Mucosa of rectum (tissue), 2 donors: ENCODE data around the gene IFNG-AS1.

Experiments
- H3K27ac ChIP-seq, 2 donors: one replicate each; pipeline ENCODE4 v1.7.0; 2013; ENCODE audit warnings: inconsistent platforms in 2 of 2, low read depth in 2 of 2, low read length in 2 of 2
- H3K27me3 ChIP-seq, 2 donors: one replicate each; pipeline ENCODE4 v1.7.0; 2013; ENCODE audit warnings: low read length in 2 of 2; ENCODE audit not compliant: control insufficient read depth in 2 of 2, insufficient read depth in 2 of 2
- H3K36me3 ChIP-seq, 2 donors: one replicate each; pipeline ENCODE4 v1.7.0; 2013; ENCODE audit warnings: low read length in 2 of 2; ENCODE audit not compliant: control insufficient read depth in 2 of 2, insufficient read depth in 2 of 2
- H3K4me1 ChIP-seq, 2 donors: one replicate each; pipeline ENCODE4 v1.7.0; 2013; ENCODE audit warnings: low read length in 2 of 2, mild to moderate bottlenecking in 1 of 2; ENCODE audit not compliant: control insufficient read depth in 2 of 2, insufficient read depth in 2 of 2
- H3K4me3 ChIP-seq, 2 donors: one replicate each; pipeline ENCODE4 v1.7.0; 2013; ENCODE audit warnings: low read length in 2 of 2
- H3K9ac ChIP-seq, 2 donors: one replicate each; pipeline ENCODE4 v1.7.0; 2013; ENCODE audit warnings: low read length in 2 of 2, low read depth in 1 of 2, mild to moderate bottlenecking in 1 of 2
- H3K9me3 ChIP-seq, 2 donors: one replicate each; pipeline ENCODE4 v1.7.0; 2013; ENCODE audit warnings: low read length in 2 of 2; ENCODE audit not compliant: control insufficient read depth in 2 of 2
- donor health status: healthy.
- donor health status: Normal muscosa, but diverticular disease.

Gene IFNG-AS1

GRCh38 chr12:67966560-67966959 lies 22.7 kb upstream of the IFNG-AS1 start:
- H3K36me3 ChIP-seq, result no peaks in the 10 kb centered on the region
- H3K4me3 ChIP-seq, result no peak overlapping the region
- H3K27ac ChIP-seq, result no peak overlapping the region
- H3K27me3 ChIP-seq, result no peaks in the 10 kb centered on the region
- H3K9me3 ChIP-seq, result no peaks in the 10 kb centered on the region
- no peaks in the 10 kb centered on the region for H3K4me1 ChIP-seq
- no peak overlapping the region for H3K9ac ChIP-seq

GRCh38 chr12:67968321-67968720 lies 20.9 kb upstream of the IFNG-AS1 start:
- no peaks in the 10 kb centered on the region for H3K27me3 ChIP-seq
- H3K9me3 ChIP-seq, result no peaks in the 10 kb centered on the region
- no peaks in the 10 kb centered on the region for H3K4me1 ChIP-seq
- H3K4me3 ChIP-seq, result no peak overlapping the region
- H3K36me3 ChIP-seq, result no peaks in the 10 kb centered on the region
- H3K27ac ChIP-seq, result no peak overlapping the region
- no peak overlapping the region for H3K9ac ChIP-seq

DNA sequence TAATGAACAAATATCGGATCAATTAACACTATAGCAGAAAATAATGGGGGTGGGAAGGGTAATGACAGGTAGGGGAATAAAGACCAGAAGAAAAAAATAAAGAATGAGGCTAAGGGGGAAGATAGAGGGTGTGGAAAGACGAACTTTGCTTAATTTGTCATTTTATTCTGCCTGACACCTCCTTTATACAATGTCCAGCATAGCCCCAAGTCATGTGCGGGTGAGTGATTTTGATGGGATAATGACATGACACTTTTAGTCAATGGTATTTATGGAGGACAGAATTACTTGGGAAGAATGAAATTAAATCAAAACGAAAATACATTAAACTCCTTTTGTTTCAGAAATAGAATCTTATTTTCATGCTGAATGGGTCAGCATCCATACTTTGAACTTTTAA lies 20.5 kb upstream of the IFNG-AS1 start:
- Histone ChIP-seq H3K4me3 (no peak overlapping the region), H3K9me3 (no peaks in the 10 kb centered on the region), H3K27ac (no peak overlapping the region), H3K9ac (no peak overlapping the region), H3K36me3 (no peaks in the 10 kb centered on the region), H3K27me3 (no peaks in the 10 kb centered on the region), H3K4me1 (no peaks in the 10 kb centered on the region)

DNA sequence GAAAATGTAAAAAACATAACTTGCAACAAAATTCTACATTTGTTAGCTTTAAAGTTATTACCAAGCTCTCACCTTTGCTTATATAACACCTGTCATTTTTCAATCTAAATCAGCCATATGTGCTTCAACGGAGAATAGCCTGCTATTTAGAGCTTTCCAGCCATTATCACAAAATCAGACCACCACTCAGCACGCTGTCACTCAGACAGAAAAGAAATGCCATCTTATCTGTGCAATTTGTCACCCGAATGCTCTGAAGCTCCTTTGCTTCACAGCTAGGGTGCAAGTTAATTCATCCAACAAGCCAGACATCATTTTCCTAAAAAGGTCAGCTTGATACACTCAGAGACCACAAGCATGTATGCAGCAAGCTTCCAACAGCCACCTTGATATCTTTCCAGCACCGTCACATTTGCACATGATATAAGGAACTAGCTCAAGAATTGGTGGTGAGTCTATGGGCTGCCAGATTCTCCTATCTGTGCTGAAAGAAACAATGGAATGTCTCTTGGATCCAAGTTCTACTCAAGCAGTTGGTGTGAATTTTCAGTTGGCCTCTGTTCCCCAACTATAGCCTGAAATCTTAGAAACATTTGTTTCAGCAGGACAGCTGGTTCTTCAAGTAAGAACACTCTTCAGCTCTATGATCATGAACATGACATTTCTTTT lies 20.0 kb upstream of the IFNG-AS1 start:
- no peak overlapping the region for H3K4me3 ChIP-seq
- H3K9me3 ChIP-seq, result no peaks in the 10 kb centered on the region
- no peaks in the 10 kb centered on the region for H3K4me1 ChIP-seq
- no peaks in the 10 kb centered on the region for H3K36me3 ChIP-seq
- H3K27ac ChIP-seq, result no peak overlapping the region
- H3K27me3 ChIP-seq, result no peaks in the 10 kb centered on the region
- H3K9ac ChIP-seq, result no peak overlapping the region

- peaks cover 0 to 2% of the 10 kb centered on the region in 2 donors for H3K27me3 ChIP-seq
- no peak overlapping the region for H3K27ac ChIP-seq
- H3K36me3 ChIP-seq, result no peaks in the 10 kb centered on the region
- no peak overlapping the region for H3K9ac ChIP-seq
- no peaks in the 10 kb centered on the region for H3K9me3 ChIP-seq
- no peaks in the 10 kb centered on the region for H3K4me1 ChIP-seq
- H3K4me3 ChIP-seq, result no peak overlapping the region
These were observed 11.6 kb upstream of the IFNG-AS1 start for GRCh38 chr12:67977668-67978067.

GRCh38 chr12:67980391-67980790 lies 8.9 kb upstream of the IFNG-AS1 start:
- H3K4me1 ChIP-seq, result no peaks in the 10 kb centered on the region

DNA sequence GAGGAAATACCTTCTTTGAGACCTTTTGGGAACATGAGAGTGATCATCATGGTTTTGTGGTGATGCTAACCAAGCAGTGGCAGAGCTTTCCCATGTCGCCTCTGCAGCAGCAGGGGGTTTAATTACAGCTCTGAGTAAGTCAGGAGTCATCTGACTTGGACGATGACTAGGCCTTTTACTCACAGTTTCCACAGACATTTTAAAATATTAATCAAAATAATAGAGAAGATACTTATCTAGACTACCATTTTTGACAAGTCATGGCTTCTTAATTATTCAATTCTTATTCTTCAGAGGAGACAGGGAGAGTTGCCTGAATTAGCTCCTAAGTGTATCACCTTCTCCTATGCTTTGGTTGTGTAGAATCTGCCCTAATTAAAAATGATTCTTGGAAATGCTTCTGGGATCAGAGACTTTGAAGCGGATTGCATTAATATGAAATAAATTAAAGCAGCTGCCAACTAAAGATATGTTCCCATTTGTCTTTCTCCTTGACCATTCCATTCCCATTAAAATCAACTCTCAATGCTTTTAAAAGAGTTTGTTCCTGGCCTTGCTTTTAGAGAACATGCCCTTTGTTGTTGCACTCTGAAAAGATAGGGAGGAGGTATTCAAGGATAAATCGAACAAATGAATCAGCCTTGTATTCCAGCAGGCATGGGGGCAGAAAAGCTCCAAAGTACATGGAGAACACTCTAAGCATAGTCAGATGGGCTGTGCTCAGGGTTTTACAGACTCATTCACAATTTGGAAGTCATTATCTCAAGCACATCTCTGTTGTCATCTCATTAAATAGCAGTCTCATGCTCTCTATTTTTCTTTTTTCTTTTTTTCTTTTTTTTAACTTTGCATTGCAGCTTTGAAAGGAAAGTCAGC lies 7.7 kb upstream of the IFNG-AS1 start:
- Histone ChIP-seq H3K9ac (no peak overlapping the region), H3K36me3 (no peaks in the 10 kb centered on the region), H3K9me3 (no peaks in the 10 kb centered on the region), H3K4me3 (no peak overlapping the region), H3K4me1 (no peaks in the 10 kb centered on the region), H3K27ac (no peak overlapping the region), H3K27me3 (peaks cover 0 to 2% of the 10 kb centered on the region in 2 donors)

More at GRCh38 chr12:67980391-67980790, 8.9 kb upstream of the IFNG-AS1 start:
- Histone ChIP-seq H3K9me3 (no peaks in the 10 kb centered on the region), H3K9ac (no peak overlapping the region), H3K27ac (no peak overlapping the region), H3K27me3 (peaks cover 0 to 2% of the 10 kb centered on the region in 2 donors), H3K36me3 (no peaks in the 10 kb centered on the region), H3K4me3 (no peak overlapping the region)

- no peak overlapping the region for H3K4me3 ChIP-seq
- no peaks in the 10 kb centered on the region for H3K36me3 ChIP-seq
- no peaks in the 10 kb centered on the region for H3K4me1 ChIP-seq
- no peak overlapping the region for H3K9ac ChIP-seq
- H3K27ac ChIP-seq, result no peak overlapping the region
- no peaks in the 10 kb centered on the region for H3K9me3 ChIP-seq
- H3K27me3 ChIP-seq, result no peaks in the 10 kb centered on the region
These were observed 7.1 kb upstream of the IFNG-AS1 start for GRCh38 chr12:67982164-67982563.

- no peak overlapping the region for H3K9ac ChIP-seq
- H3K27ac ChIP-seq, result no peak overlapping the region
- no peaks in the 10 kb centered on the region for H3K9me3 ChIP-seq
- no peaks in the 10 kb centered on the region for H3K4me1 ChIP-seq
- H3K36me3 ChIP-seq, result no peaks in the 10 kb centered on the region
- no peaks in the 10 kb centered on the region for H3K27me3 ChIP-seq
- H3K4me3 ChIP-seq, result no peak overlapping the region
These were observed 2.6 kb upstream of the IFNG-AS1 start for GRCh38 chr12:67986632-67987031.

- Histone ChIP-seq H3K4me1 (no peaks in the 10 kb centered on the region), H3K27me3 (no peaks in the 10 kb centered on the region), H3K9me3 (no peaks in the 10 kb centered on the region), H3K27ac (no peak overlapping the region), H3K4me3 (no peak overlapping the region), H3K36me3 (no peaks in the 10 kb centered on the region), H3K9ac (no peak overlapping the region)
These were observed 636 bp upstream of the IFNG-AS1 start for GRCh38 chr12:67988601-67989021.
